ENCODE results near the gene KLHL17. TPM values are rescaled to one million over a fixed set of nuclear protein-coding genes. Genes with fewer than 3 reads are reported as not detected.
A peak's percentile ranks its signal among the peaks of the same experiment; 100 is the strongest.
"Not testable (repeated sequence)": the region's sequence is repeated elsewhere in the genome, so short reads cannot be mapped to it uniquely, and the experiment has no call there.

The KLHL17 gene
- total RNA-seq, 1 experiment from 2014 or later, result 58.8 TPM

DNA sequence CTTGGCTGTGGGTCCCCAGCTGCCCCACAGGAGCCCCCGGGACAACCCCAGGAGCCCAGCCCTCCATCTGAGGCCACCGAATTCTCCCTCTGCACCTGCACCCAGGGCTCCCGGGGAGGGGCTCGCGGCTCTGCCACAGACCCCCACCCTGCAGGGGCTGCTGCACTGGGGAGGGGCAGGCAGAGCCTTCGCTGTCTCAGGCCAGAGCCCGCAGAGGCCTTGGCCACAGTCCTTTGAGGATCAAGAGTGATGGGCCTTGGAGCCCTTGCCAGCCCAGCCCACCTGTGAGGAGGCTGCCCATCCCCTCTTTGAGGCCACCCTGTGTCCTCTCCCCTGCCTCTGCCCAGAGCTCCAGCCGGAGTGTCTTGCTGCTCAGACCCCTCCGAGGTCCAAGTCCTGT lies 15.0 kb downstream of the KLHL17 start:
- no peak for ATAC-seq
- no peak overlapping the region for H3K27ac ChIP-seq (ENCODE audit: low read length)
- 0 out of 2 replicates have a peak, but pooled peaks cover 4% of the 10 kb centered on the region for H3K4me1 ChIP-seq (ENCODE audit: control insufficient read depth, insufficient read depth, low read length)
- in situ Hi-C loops (cut with HindIII; ENCODE audit: low pct_unique_long_range_greater_than_20kb, low sequenced_read_pairs), result no loop called here
- no peaks in the 10 kb centered on the region for H3K36me3 ChIP-seq (ENCODE audit: control insufficient read depth, insufficient read depth, low read length)
- H3K4me3 ChIP-seq (ENCODE audit: low read depth in 2 of 2, low read length in 2 of 2), result peak overlapping the region in 1 of 2 experiments; percentile 61; a peak in 3 of 4 replicates
- no peaks in the 10 kb centered on the region for H3K9me3 ChIP-seq (ENCODE audit: control insufficient read depth, insufficient read depth, low read depth, low read length)
- no peak for DNase-seq (ENCODE audit: low read depth, low spot score)
- ChIA-PET POLR2A (no interaction called here), CTCF (interaction anchor here (0.5 to 1.4 kb wide), 2 partner anchors 70 to 94 kb away, joined by 3 to 7 read pairs; no protein-coding TSS in a partner anchor)
- TSS peak; percentile 80 for BruUV-seq (replicated peaks)
- intact Hi-C loops (cut with micrococcal nuclease; ENCODE audit: unreplicated experiment), result no loop called here
- H3K27me3 ChIP-seq (ENCODE audit: control insufficient read depth, insufficient read depth, low read length), result no peaks in the 10 kb centered on the region
- TF ChIP-seq POLR2AphosphoS5 (IDR thresholded peaks at IDR 0.05; ENCODE audit: low read depth, low read length), result no peak
- TF ChIP-seq TCF7L2 (IDR thresholded peaks at IDR 0.05; ENCODE audit: low read depth, low read length), result no peak
- no peak for TF ChIP-seq CTCF (IDR thresholded peaks at IDR 0.05)
- TF ChIP-seq SIN3A (IDR thresholded peaks at IDR 0.05; ENCODE audit: borderline replicate concordance, insufficient read depth, low read depth, low read length), result no peak
- TF ChIP-seq, protein P1, sequence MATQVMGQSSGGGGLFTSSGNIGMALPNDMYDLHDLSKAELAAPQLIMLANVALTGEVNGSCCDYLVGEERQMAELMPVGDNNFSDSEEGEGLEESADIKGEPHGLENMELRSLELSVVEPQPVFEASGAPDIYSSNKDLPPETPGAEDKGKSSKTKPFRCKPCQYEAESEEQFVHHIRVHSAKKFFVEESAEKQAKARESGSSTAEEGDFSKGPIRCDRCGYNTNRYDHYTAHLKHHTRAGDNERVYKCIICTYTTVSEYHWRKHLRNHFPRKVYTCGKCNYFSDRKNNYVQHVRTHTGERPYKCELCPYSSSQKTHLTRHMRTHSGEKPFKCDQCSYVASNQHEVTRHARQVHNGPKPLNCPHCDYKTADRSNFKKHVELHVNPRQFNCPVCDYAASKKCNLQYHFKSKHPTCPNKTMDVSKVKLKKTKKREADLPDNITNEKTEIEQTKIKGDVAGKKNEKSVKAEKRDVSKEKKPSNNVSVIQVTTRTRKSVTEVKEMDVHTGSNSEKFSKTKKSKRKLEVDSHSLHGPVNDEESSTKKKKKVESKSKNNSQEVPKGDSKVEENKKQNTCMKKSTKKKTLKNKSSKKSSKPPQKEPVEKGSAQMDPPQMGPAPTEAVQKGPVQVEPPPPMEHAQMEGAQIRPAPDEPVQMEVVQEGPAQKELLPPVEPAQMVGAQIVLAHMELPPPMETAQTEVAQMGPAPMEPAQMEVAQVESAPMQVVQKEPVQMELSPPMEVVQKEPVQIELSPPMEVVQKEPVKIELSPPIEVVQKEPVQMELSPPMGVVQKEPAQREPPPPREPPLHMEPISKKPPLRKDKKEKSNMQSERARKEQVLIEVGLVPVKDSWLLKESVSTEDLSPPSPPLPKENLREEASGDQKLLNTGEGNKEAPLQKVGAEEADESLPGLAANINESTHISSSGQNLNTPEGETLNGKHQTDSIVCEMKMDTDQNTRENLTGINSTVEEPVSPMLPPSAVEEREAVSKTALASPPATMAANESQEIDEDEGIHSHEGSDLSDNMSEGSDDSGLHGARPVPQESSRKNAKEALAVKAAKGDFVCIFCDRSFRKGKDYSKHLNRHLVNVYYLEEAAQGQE (IDR thresholded peaks at IDR 0.05; ENCODE audit: insufficient read depth in 1 of 2, low read depth in 2 of 2, low read length in 1 of 2), result no peak

GRCh38 chr1:975896-976683 lies 15.7 kb downstream of the KLHL17 start:
- TF ChIP-seq POLR2AphosphoS5 (IDR thresholded peaks at IDR 0.05; ENCODE audit: low read depth, low read length) (peak; percentile 45), TCF7L2 (IDR thresholded peaks at IDR 0.05; ENCODE audit: low read depth, low read length) (no peak), CTCF (IDR thresholded peaks at IDR 0.05) (peak; percentile 94), SIN3A (IDR thresholded peaks at IDR 0.05; ENCODE audit: borderline replicate concordance, insufficient read depth, low read depth, low read length) (peak; percentile 75; the same call in 1 of the 2 replicates)
- TF ChIP-seq, protein P1 (IDR thresholded peaks at IDR 0.05; ENCODE audit: insufficient read depth in 1 of 2, low read depth in 2 of 2, low read length in 1 of 2), result no peak
- ChIA-PET CTCF (interaction anchor here (0.7 to 1.4 kb wide), 2 partner anchors 37 to 71 kb away, joined by 3 to 7 read pairs; no protein-coding TSS in a partner anchor), POLR2A (interaction anchor here (0.6 to 0.7 kb wide), 3 partner anchors 9 to 334 kb away, joined by 3 to 4 read pairs (median 4); no protein-coding TSS in a partner anchor)
- Histone ChIP-seq H3K9me3 (ENCODE audit: control insufficient read depth, insufficient read depth, low read depth, low read length) (no peaks in the 10 kb centered on the region), H3K4me1 (ENCODE audit: control insufficient read depth, insufficient read depth, low read length) (peaks cover 4% of the 10 kb centered on the region; the same call in 1 of the 2 replicates), H3K27ac (ENCODE audit: low read length) (peak overlapping the region; percentile 70; the same call in 1 of the 2 replicates), H3K27me3 (ENCODE audit: control insufficient read depth, insufficient read depth, low read length) (no peaks in the 10 kb centered on the region), H3K36me3 (ENCODE audit: control insufficient read depth, insufficient read depth, low read length) (no peaks in the 10 kb centered on the region), H3K4me3 (ENCODE audit: low read depth in 2 of 2, low read length in 2 of 2) (peak overlapping the region; percentile 53 to 61)
- ATAC-seq (peak; percentile 94), DNase-seq (ENCODE audit: low read depth, low spot score) (no peak)
- intact Hi-C loops (cut with micrococcal nuclease; ENCODE audit: unreplicated experiment), result no loop called here
- BruUV-seq (replicated peaks), result no TSS peak
- in situ Hi-C loops (cut with HindIII; ENCODE audit: low pct_unique_long_range_greater_than_20kb, low sequenced_read_pairs), result no loop called here

DNA sequence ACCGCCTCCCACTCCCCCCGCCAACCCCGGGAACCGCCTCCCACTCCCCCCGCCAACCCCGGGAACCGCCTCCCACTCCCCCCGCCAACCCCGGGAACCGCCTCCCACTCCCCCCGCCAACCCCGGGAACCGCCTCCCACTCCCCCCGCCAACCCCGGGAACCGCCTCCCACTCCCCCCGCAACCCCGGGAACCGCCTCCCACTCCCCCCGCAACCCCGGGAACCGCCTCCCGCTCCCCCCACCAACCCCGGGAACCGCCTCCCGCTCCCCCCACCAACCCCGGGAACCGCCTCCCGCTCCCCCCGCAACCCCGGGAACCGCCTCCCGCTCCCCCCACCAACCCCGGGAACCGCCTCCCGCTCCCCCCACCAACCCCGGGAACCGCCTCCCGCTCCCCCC lies 16.4 kb downstream of the KLHL17 start:
- H3K9me3 ChIP-seq (ENCODE audit: control insufficient read depth, insufficient read depth, low read depth, low read length); BruUV-seq (replicated peaks); intact Hi-C loops (cut with micrococcal nuclease; ENCODE audit: unreplicated experiment); ATAC-seq; H3K4me1 ChIP-seq (ENCODE audit: control insufficient read depth, insufficient read depth, low read length); H3K36me3 ChIP-seq (ENCODE audit: control insufficient read depth, insufficient read depth, low read length); H3K4me3 ChIP-seq (ENCODE audit: low read depth in 2 of 2, low read length in 2 of 2); DNase-seq (ENCODE audit: low read depth, low spot score); in situ Hi-C loops (cut with HindIII; ENCODE audit: low pct_unique_long_range_greater_than_20kb, low sequenced_read_pairs); H3K27ac ChIP-seq (ENCODE audit: low read length); H3K27me3 ChIP-seq (ENCODE audit: control insufficient read depth, insufficient read depth, low read length): not testable (repeated sequence)
- ChIA-PET CTCF (interaction anchor here (1.4 kb wide), 1 partner anchor 71 kb away, joined by 7 read pairs; no protein-coding TSS in a partner anchor), POLR2A (interaction anchor here (0.6 to 0.7 kb wide), 2 partner anchors 72 to 333 kb away, joined by 4 read pairs; no protein-coding TSS in a partner anchor)
